WTC11 (cell line): Measurements from ENCODE around the gene DAPK1. TPM values are rescaled to one million over a fixed set of nuclear protein-coding genes. Genes with fewer than 3 reads are reported as not detected.

Experiments used
- ATAC-seq: fragments of 200-7000 bp; cut with Tn5 transposase; 2 replicates; pipeline ENCODE4 v1.10.0; 2021; ENCODE audit warnings: mild to moderate bottlenecking, moderate library complexity
- CTCF ChIA-PET: fragments of 300-600 bp; sonication (Branson Sonifier 250); formaldehyde crosslinking; loops from one replicate; lab custom pipeline; 2021; ENCODE audit warnings: antibody characterized with exemption; lab: Charles Lee
- POLR2A ChIA-PET: fragments of 350-600 bp; sonication (Branson Sonifier 250); formaldehyde crosslinking; loops from one replicate; lab custom pipeline; 2021; ENCODE audit warnings: antibody characterized with exemption; lab: Charles Lee
- DNase-seq: peaks from one replicate; pipeline ENCODE4 v3.0.0; 2021; ENCODE audit warnings: low spot score
- H3K27ac Mint-ChIP-seq: 2 replicates; pipeline ENCODE4 v1.8.0; 2021; ENCODE audit warnings: mixed read lengths
- H3K27me3 Mint-ChIP-seq: 2 replicates; pipeline ENCODE4 v1.8.0; 2021; ENCODE audit warnings: low read depth, mild to moderate bottlenecking, moderate library complexity, mixed read lengths
- H3K36me3 Mint-ChIP-seq: 2 replicates; pipeline ENCODE4 v1.8.0; 2021; ENCODE audit warnings: mixed read lengths
- H3K4me1 Mint-ChIP-seq: 2 replicates; pipeline ENCODE4 v1.8.0; 2022; ENCODE audit warnings: mixed read lengths
- H3K4me3 Mint-ChIP-seq: 2 replicates; pipeline ENCODE4 v1.8.0; 2021; ENCODE audit warnings: mild to moderate bottlenecking, moderate library complexity, mixed read lengths
- H3K9me3 Mint-ChIP-seq: 2 replicates; pipeline ENCODE4 v1.8.0; 2021; ENCODE audit warnings: mixed read lengths
- ATF6 ChIP-seq: sonication (generic); formaldehyde crosslinking; IDR thresholded peaks from 2 replicates; pipeline ENCODE4 v1.8.1; 2023; ENCODE audit warnings: mild to moderate bottlenecking, missing genetic modification reagents
- CREM ChIP-seq: sonication (generic); formaldehyde crosslinking; IDR thresholded peaks from 2 replicates; pipeline ENCODE4 v1.8.1; 2022; ENCODE audit warnings: mild to moderate bottlenecking, missing genetic modification reagents, moderate library complexity
- ELF4 ChIP-seq: sonication (generic); formaldehyde crosslinking; IDR thresholded peaks from 2 replicates; pipeline ENCODE4 v1.8.1; 2022; ENCODE audit warnings: low read depth, mild to moderate bottlenecking, moderate library complexity, missing genetic modification reagents
- ESRRA ChIP-seq: sonication (generic); formaldehyde crosslinking; IDR thresholded peaks from 2 replicates; pipeline ENCODE4 v1.8.1; 2022; ENCODE audit warnings: mild to moderate bottlenecking, missing genetic modification reagents, borderline replicate concordance
- GTF2I ChIP-seq: fragments of 250-450 bp; sonication (Bioruptor Pico); conservative IDR thresholded peaks from 2 replicates; pipeline ENCODE4 v1.4.0; 2021; ENCODE audit warnings: mild to moderate bottlenecking
- JUN ChIP-seq: sonication (generic); formaldehyde crosslinking; IDR thresholded peaks from 2 replicates; pipeline ENCODE4 v1.8.0; 2023; ENCODE audit warnings: mild to moderate bottlenecking, missing genetic modification reagents
- KAT7 ChIP-seq: sonication (generic); formaldehyde crosslinking; IDR thresholded peaks from 2 replicates; pipeline ENCODE4 v1.8.1; 2023; ENCODE audit warnings: missing genetic modification reagents, mild to moderate bottlenecking, borderline replicate concordance
- MLX ChIP-seq: sonication (generic); formaldehyde crosslinking; IDR thresholded peaks from 2 replicates; pipeline ENCODE4 v1.8.1; 2023; ENCODE audit warnings: mild to moderate bottlenecking, missing genetic modification reagents, moderate library complexity
- SMAD4 ChIP-seq: sonication (generic); formaldehyde crosslinking; IDR thresholded peaks from 2 replicates; pipeline ENCODE4 v1.8.0; 2022; ENCODE audit warnings: mild to moderate bottlenecking, missing genetic modification reagents
- STAT6 ChIP-seq: sonication (generic); formaldehyde crosslinking; conservative IDR thresholded peaks from 2 replicates; pipeline ENCODE4 v1.8.1; 2023; ENCODE audit warnings: mild to moderate bottlenecking, low read depth, missing genetic modification reagents, moderate library complexity
- ZNF317 ChIP-seq: sonication (generic); formaldehyde crosslinking; IDR thresholded peaks from 2 replicates; pipeline ENCODE4 v1.8.1; 2023; ENCODE audit warnings: low read depth, mild to moderate bottlenecking, moderate library complexity, missing genetic modification reagents, borderline replicate concordance
- ZNF396 ChIP-seq: fragments of 250-450 bp; sonication (Bioruptor Pico); IDR thresholded peaks from 2 replicates; pipeline ENCODE4 v1.8.0; 2021; ENCODE audit warnings: mild to moderate bottlenecking, moderate library complexity, borderline replicate concordance
- total RNA-seq: library from RNA; stranded (reverse); gene quantifications from 3 replicates; pipeline ENCODE4 v1.2.3, GENCODE V29; 2021
- TF ChIP-seq, protein P1 (sequence below): fragments of 200-600 bp; IDR thresholded peaks from 2 replicates; pipeline ENCODE4 v1.8.0; 2022; ENCODE audit warnings: antibody characterized with exemption
- TF ChIP-seq, protein P2 (sequence below): sonication (generic); formaldehyde crosslinking; IDR thresholded peaks from 2 replicates; pipeline ENCODE4 v1.8.0; 2022; ENCODE audit warnings: mild to moderate bottlenecking, missing genetic modification reagents
- TF ChIP-seq, protein P3 (sequence below): sonication (generic); formaldehyde crosslinking; IDR thresholded peaks from 2 replicates; pipeline ENCODE4 v1.8.1; 2022; ENCODE audit warnings: low read depth, mild to moderate bottlenecking, moderate library complexity, missing genetic modification reagents, borderline replicate concordance
- TF ChIP-seq, protein P4 (sequence below): sonication (generic); formaldehyde crosslinking; IDR thresholded peaks from 2 replicates; pipeline ENCODE4 v1.8.1; 2023; ENCODE audit warnings: mild to moderate bottlenecking, moderate library complexity, missing genetic modification reagents

DAPK1 gene
- total RNA-seq, 1 experiment from 2014 or later, result 129 TPM

DNA sequence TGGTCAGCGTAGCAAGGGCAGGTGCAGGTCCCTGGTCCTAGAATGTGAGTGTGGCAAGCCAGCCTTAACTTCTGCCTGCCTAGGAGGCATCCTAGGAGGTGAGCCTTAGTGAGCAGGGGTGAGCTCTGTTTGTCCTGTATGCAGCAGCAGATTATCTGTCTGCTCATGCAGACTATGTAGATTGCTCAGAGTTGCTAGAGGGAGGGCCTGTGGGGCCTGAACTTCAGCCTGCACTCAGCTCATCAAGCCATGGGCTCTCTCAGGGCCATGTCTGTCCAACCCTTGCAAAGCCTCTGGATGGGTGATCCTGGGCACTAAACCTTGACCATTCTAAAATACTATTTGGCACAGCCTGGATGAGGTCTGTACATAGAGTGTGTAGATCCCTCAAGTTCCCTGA, 219.8 kb downstream of the DAPK1 start:
- Mint-ChIP-seq H3K4me1 (no peaks in the 10 kb centered on the region), H3K9me3 (no peaks in the 10 kb centered on the region), H3K27me3 (peaks cover 10% of the 10 kb centered on the region), H3K4me3 (no peak overlapping the region), H3K27ac (no peak overlapping the region), H3K36me3 (no peaks in the 10 kb centered on the region)
- ChIA-PET CTCF (interaction anchor here (1.3 kb wide), 1 partner anchor 8 kb away, joined by 3 read pairs; the partner anchor contains the start of gene CTSL), POLR2A (interaction anchor here (1.1 kb wide), 1 partner anchor 9 kb away, joined by 3 read pairs; the partner anchor contains the start of gene CTSL)
- TF ChIP-seq ESRRA (CRISPR knock-in tag) (no peak), JUN (CRISPR knock-in tag) (no peak), ZNF396 (CRISPR knock-in tag) (no peak), STAT6 (CRISPR knock-in tag) (no peak), ELF4 (CRISPR knock-in tag) (no peak), KAT7 (CRISPR knock-in tag) (no peak), SMAD4 (CRISPR knock-in tag) (no peak), GTF2I (no peak)
- TF ChIP-seq, protein P1, sequence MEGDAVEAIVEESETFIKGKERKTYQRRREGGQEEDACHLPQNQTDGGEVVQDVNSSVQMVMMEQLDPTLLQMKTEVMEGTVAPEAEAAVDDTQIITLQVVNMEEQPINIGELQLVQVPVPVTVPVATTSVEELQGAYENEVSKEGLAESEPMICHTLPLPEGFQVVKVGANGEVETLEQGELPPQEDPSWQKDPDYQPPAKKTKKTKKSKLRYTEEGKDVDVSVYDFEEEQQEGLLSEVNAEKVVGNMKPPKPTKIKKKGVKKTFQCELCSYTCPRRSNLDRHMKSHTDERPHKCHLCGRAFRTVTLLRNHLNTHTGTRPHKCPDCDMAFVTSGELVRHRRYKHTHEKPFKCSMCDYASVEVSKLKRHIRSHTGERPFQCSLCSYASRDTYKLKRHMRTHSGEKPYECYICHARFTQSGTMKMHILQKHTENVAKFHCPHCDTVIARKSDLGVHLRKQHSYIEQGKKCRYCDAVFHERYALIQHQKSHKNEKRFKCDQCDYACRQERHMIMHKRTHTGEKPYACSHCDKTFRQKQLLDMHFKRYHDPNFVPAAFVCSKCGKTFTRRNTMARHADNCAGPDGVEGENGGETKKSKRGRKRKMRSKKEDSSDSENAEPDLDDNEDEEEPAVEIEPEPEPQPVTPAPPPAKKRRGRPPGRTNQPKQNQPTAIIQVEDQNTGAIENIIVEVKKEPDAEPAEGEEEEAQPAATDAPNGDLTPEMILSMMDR, result no peak
- TF ChIP-seq, protein P2, sequence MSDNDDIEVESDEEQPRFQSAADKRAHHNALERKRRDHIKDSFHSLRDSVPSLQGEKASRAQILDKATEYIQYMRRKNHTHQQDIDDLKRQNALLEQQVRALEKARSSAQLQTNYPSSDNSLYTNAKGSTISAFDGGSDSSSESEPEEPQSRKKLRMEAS (CRISPR knock-in tag), result no peak
- TF ChIP-seq, protein P3, sequence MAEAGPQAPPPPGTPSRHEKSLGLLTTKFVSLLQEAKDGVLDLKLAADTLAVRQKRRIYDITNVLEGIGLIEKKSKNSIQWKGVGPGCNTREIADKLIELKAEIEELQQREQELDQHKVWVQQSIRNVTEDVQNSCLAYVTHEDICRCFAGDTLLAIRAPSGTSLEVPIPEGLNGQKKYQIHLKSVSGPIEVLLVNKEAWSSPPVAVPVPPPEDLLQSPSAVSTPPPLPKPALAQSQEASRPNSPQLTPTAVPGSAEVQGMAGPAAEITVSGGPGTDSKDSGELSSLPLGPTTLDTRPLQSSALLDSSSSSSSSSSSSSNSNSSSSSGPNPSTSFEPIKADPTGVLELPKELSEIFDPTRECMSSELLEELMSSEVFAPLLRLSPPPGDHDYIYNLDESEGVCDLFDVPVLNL, result no peak
- TF ChIP-seq, protein P4, sequence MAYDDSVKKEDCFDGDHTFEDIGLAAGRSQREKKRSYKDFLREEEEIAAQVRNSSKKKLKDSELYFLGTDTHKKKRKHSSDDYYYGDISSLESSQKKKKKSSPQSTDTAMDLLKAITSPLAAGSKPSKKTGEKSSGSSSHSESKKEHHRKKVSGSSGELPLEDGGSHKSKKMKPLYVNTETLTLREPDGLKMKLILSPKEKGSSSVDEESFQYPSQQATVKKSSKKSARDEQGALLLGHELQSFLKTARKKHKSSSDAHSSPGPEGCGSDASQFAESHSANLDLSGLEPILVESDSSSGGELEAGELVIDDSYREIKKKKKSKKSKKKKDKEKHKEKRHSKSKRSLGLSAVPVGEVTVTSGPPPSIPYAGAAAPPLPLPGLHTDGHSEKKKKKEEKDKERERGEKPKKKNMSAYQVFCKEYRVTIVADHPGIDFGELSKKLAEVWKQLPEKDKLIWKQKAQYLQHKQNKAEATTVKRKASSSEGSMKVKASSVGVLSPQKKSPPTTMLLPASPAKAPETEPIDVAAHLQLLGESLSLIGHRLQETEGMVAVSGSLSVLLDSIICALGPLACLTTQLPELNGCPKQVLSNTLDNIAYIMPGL (CRISPR knock-in tag), result no peak
- no peak for DNase-seq
- ATAC-seq, result no peak

DNA sequence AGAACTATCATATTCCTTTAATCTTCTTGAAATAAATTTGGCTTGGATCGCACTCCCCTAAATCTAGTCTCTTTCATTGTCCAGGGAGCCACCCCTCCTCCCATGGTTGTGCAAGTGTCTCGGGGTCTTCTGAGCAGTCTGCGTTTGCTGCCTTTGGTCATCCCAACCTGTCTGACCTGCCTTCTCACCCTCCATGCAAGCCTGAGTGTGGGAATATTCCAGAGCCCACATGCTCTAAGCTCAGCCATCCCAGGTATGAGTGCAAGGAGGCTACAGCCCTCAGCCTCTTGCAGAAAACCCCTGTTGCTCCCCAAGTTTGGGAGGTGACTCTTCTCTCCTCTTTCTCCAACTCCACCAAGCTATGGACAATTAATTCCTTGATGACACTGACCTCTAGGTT, 220.6 kb downstream of the DAPK1 start:
- no peaks in the 10 kb centered on the region for H3K9me3 Mint-ChIP-seq
- no peaks in the 10 kb centered on the region for H3K36me3 Mint-ChIP-seq
- no peak for DNase-seq
- no peak for ATAC-seq
- no peak overlapping the region for H3K27ac Mint-ChIP-seq
- H3K4me1 Mint-ChIP-seq, result no peaks in the 10 kb centered on the region
- TF ChIP-seq MLX, result no peak
- TF ChIP-seq CREM, result no peak
- no peak for TF ChIP-seq ATF6 (CRISPR knock-in tag)
- TF ChIP-seq ZNF317 (CRISPR knock-in tag), result no peak
- POLR2A ChIA-PET, result no interaction called here
- H3K27me3 Mint-ChIP-seq, result peaks cover 10% of the 10 kb centered on the region
- no peak overlapping the region for H3K4me3 Mint-ChIP-seq
- CTCF ChIA-PET, result no interaction called here
